Pancreas (tissue), 10 donors: Measurements from ENCODE around the gene SPATA9. TPM values are rescaled to one million over a fixed set of nuclear protein-coding genes. Genes with fewer than 3 reads are reported as not detected.
A peak's percentile ranks its signal among the peaks of the same experiment; 100 is the strongest.

Experiments
- ATAC-seq, 4 donors: fragments of 200-7000 bp; cut with Tn5 transposase; one replicate each; pipeline versions ENCODE4 v1.8.0 to v1.9.1; 2020; ENCODE audit warnings: mild to moderate bottlenecking in 4 of 4, moderate library complexity in 4 of 4
- DNase-seq, 6 donors: peaks; one replicate each; pipeline ENCODE4 v3.0.0-alpha.2; 2020
- FAIRE-seq: peaks from 2 replicates; lab custom pipeline; 2012; peaks lifted over from hg19 to GRCh38; lab: Jason Lieb, UNC
- H3K27ac ChIP-seq, 4 donors: fragments of 200-600 bp; sonication (generic); 1 replicate in 3 of 4; 2 replicates in 1 of 4; pipeline versions ENCODE4 v1.5.0 to v1.8.0; 2020
- H3K27me3 ChIP-seq, 4 donors: fragments of 200-600 bp; one replicate each; pipeline ENCODE4 v1.8.0; 2021
- H3K36me3 ChIP-seq, 3 donors: fragments of 200-600 bp; sonication (generic) in 1 of 3; one replicate each; pipeline versions ENCODE4 v1.5.0 to v1.8.0; 2020 to 2021
- H3K4me1 ChIP-seq, 3 donors: fragments of 200-600 bp; one replicate each; pipeline ENCODE4 v1.8.0; 2021
- H3K4me3 ChIP-seq, 4 donors: fragments of 200-600 bp; sonication (generic) in 2 of 4; one replicate each; pipeline versions ENCODE4 v1.5.0 to v1.8.0; 2020 to 2021
- H3K9me3 ChIP-seq, 4 donors: fragments of 200-600 bp; one replicate each; pipeline ENCODE4 v1.8.0; 2021
- CTCF ChIP-seq, 4 donors: fragments of 200-600 bp; sonication (generic) in 3 of 4; IDR thresholded peaks; one replicate each; pipeline versions ENCODE4 v1.5.0 to v1.8.0; 2021; ENCODE audit warnings: antibody characterized with exemption in 4 of 4
- WGBS, 2 donors: extraction: QIAGEN DNeasy Blood & Tissue Kit; methylation state at CpG; one replicate each; pipeline ENCODE4 v1.1.7; 2013; 5-methylcytosine and 5-hydroxymethylcytosine counted together
- intact Hi-C, 3 donors: fragments of 100-400 bp; cut with DNase I; formaldehyde crosslinking; loops; one replicate each; pipeline versions ENCODE4 v1.11.1 to v1.14.2; 2022
- polyA plus RNA-seq, 2 donors: library from polyadenylated mRNA; stranded (reverse); fragments of 200-250 nt; gene quantifications; one replicate each; pipeline ENCODE4 v1.2.3, GENCODE V29; 2013
- total RNA-seq, 6 donors: library from RNA; stranded (reverse); fragmentation: NEBNext Ultra II Directional in 4 of 6; extraction: Animal tissue kit (Norgen Biotek cat#: 25700) in 4 of 6; gene quantifications; one replicate each; pipeline versions ENCODE4 v1.2.1 to v1.2.4, GENCODE V29; 2021 to 2023
- donor health status: healthy with polysubstance abuse.
- donor health status: DM: no; HTN: no; CAD: no; lungs with moderate emphysema.
- donor health status: DM: no; HTN: no; CAD: no.
- donor health status: control.
- donor health status: control.
- donor health status: Bipolar disorder and iron deficiency.
- donor health status: DM: yes; HTN: yes; CAD: no.
- donor health status: DM: no; HTN: no; CAD: no.
- donor health status: DM: no; HTN: no; CAD: no.
- donor health status: DM: yes; HTN: yes; CAD: no.

SPATA9 gene
- total and polyA plus RNA-seq, 8 donors = 0.12 to 1.3 (median 0.48) TPM

DNA sequence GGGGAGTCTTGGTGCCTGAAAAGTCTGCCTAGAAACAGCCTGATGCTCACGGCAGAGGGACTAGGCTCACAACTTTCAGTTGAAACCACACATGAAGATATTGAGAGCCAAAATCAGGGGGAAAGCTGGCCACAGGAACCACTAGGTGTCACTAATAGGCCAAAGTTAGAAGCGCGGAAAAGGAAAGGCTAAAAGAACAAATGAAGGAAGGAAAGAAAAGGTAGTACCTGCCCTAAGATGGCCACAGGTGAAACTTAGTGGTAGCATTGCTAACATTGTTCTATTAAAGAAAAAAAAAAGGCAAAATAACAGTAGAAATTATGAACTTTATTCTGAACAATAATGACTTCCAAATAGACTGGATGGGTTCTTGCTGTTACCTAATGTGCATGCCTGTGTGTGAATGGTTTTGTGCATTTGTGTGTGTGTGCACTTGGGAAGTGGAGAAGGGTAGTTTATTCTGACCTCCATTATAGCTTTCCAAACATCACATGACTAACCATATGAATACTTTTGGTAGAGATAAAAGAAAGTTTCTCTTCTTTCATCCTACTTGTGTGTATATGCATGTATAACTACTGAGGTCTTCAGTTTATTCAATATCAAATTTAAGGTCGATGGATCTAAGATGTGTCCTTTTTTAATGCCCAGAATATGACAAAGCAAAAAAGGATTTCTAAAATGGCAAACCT, 38.3 kb downstream of the SPATA9 start:
- no peak for FAIRE-seq

DNA sequence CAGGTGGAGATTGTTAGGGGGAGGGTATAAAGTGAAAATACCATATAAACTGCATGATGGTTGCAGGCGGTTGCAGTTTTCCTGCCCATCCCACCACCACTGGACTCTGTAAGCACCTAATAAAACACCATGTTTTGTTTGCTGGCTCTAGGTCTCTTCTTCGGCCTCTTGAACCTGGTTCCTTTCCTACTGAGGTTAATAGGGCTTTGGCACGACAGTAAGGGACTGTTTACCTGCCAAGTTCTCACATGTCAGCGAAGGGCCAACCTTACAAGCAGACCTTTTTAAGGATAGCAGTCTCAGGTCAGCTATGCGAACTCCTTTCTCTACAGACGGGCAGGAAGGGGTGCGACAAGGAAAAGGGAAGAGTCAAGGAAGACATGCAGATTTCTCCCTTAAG, 39.6 kb downstream of the SPATA9 start:
- no peak overlapping the region for H3K4me3 ChIP-seq
- intact Hi-C loops = loop anchor here in 2 of 3 donors (5.0 to 10.0 kb wide), 2 partner anchors 202 to 204 kb away; no protein-coding TSS in a partner anchor
- no peaks in the 10 kb centered on the region for H3K9me3 ChIP-seq
- peaks cover 16 to 40% (median 25%) of the 10 kb centered on the region in 3 donors for H3K4me1 ChIP-seq
- 90 to 93% methylated on average over 7 of the region's 7 CpGs for WGBS, 2 donors
- H3K36me3 ChIP-seq = no peaks in the 10 kb centered on the region
- H3K27ac ChIP-seq = no peak overlapping the region
- no peak for ATAC-seq
- no peak for TF ChIP-seq CTCF (IDR thresholded peaks at IDR 0.05)
- no peaks in the 10 kb centered on the region for H3K27me3 ChIP-seq
- FAIRE-seq = no peak
- DNase-seq = no peak

More for the DNA sequence above, 38.3 kb downstream of the SPATA9 start:
- ATAC-seq = peak in 3 of 4 donors; percentile 13 to 18 (median 17)
- peak in 4 of 6 donors; percentile 24 to 55 (median 40) for DNase-seq
- peak; percentile 15 to 57 (median 50) for TF ChIP-seq CTCF (IDR thresholded peaks at IDR 0.05)
- H3K36me3 ChIP-seq = no peaks in the 10 kb centered on the region
- WGBS, 2 donors = 8 to 14% methylated on average over 4 of the region's 4 CpGs
- H3K9me3 ChIP-seq = no peaks in the 10 kb centered on the region
- no peaks in the 10 kb centered on the region for H3K27me3 ChIP-seq
- intact Hi-C loops = loop anchor here in 2 of 3 donors (5.0 to 10.0 kb wide), 2 partner anchors 200 to 203 kb away; no protein-coding TSS in a partner anchor
- no peak overlapping the region for H3K4me3 ChIP-seq
- H3K4me1 ChIP-seq = peaks cover 28 to 54% (median 34%) of the 10 kb centered on the region in 3 donors
- H3K27ac ChIP-seq = peak overlapping the region in 1 of 4 donors; percentile 46

GRCh38 chr5:95641741-95642220, 41.0 kb downstream of the SPATA9 start:
- peak overlapping the region; percentile 55 to 80 (median 72) for H3K27ac ChIP-seq
- intact Hi-C loops = loop anchor here in 2 of 3 donors (5.0 to 10.0 kb wide), 2 partner anchors 203 to 206 kb away; no protein-coding TSS in a partner anchor
- peaks cover 9 to 29% (median 23%) of the 10 kb centered on the region in 3 donors for H3K4me1 ChIP-seq
- no peaks in the 10 kb centered on the region for H3K36me3 ChIP-seq
- H3K4me3 ChIP-seq = no peak overlapping the region
- no peak for FAIRE-seq
- WGBS, 2 donors = 34 to 39% methylated on average over 5 of the region's 5 CpGs
- no peaks in the 10 kb centered on the region for H3K9me3 ChIP-seq
- peak; percentile 4 to 76 (median 48) for ATAC-seq
- H3K27me3 ChIP-seq = no peaks in the 10 kb centered on the region
- DNase-seq = peak in 5 of 6 donors; percentile 55 to 87 (median 68)
- no peak for TF ChIP-seq CTCF (IDR thresholded peaks at IDR 0.05)

GRCh38 chr5:95638632-95639031, 44.2 kb downstream of the SPATA9 start:
- TF ChIP-seq CTCF (IDR thresholded peaks at IDR 0.05) = no peak
- Histone ChIP-seq H3K27ac (no peak overlapping the region), H3K4me1 (peaks cover 9 to 23% (median 22%) of the 10 kb centered on the region in 3 donors), H3K36me3 (no peaks in the 10 kb centered on the region), H3K9me3 (no peaks in the 10 kb centered on the region), H3K27me3 (no peaks in the 10 kb centered on the region), H3K4me3 (no peak overlapping the region)
- ATAC-seq (no peak), DNase-seq (no peak), FAIRE-seq (no peak)
- intact Hi-C loops = no loop called here
- 86 to 88% methylated on average over 3 of the region's 3 CpGs for WGBS, 2 donors
